SK-N-SH treated with all-trans-retinoic acid at 6 μM for 48 hours (cell line): ENCODE results near the gene ZDHHC17.

Experiments used
- ATAC-seq: fragments of 200-7000 bp; cut with Tn5 transposase; 3 replicates; pipeline ENCODE4 v1.9.1; 2020; ENCODE audit warnings: mild to moderate bottlenecking, moderate library complexity
- ARNTL ChIP-seq: fragments of 450-650 bp; formaldehyde crosslinking; IDR thresholded peaks from 2 replicates; pipeline ENCODE4 v1.5.0; 2020; ENCODE audit warnings: low read depth, mild to moderate bottlenecking, moderate library complexity, borderline replicate concordance
- BACH2 ChIP-seq: fragments of 250-450 bp; sonication (Bioruptor Pico); IDR thresholded peaks from 2 replicates; pipeline ENCODE4 v1.9.0; 2021; ENCODE audit warnings: mild to moderate bottlenecking, borderline replicate concordance
- CREB5 ChIP-seq: fragments of 250-450 bp; sonication (Bioruptor Pico); IDR thresholded peaks from 2 replicates; pipeline ENCODE4 v1.5.1; 2020; ENCODE audit warnings: low read depth, mild to moderate bottlenecking, moderate library complexity
- CSDC2 ChIP-seq: fragments of 250-450 bp; sonication (Bioruptor Pico); IDR thresholded peaks from 2 replicates; pipeline ENCODE4 v1.5.0; 2020; ENCODE audit warnings: mild to moderate bottlenecking, moderate library complexity
- CSRNP3 ChIP-seq: fragments of 250-450 bp; sonication (Bioruptor Pico); IDR thresholded peaks from 2 replicates; pipeline ENCODE4 v1.5.1; 2021; ENCODE audit warnings: mild to moderate bottlenecking, moderate library complexity
- ESRRG ChIP-seq: fragments of 250-450 bp; sonication (Bioruptor Pico); IDR thresholded peaks from 2 replicates; pipeline ENCODE4 v1.6.1; 2021; ENCODE audit warnings: mild to moderate bottlenecking
- GLIS3 ChIP-seq: fragments of 250-450 bp; sonication (Bioruptor Pico); IDR thresholded peaks from 2 replicates; pipeline ENCODE4 v1.5.0; 2020; ENCODE audit warnings: mild to moderate bottlenecking, moderate library complexity
- ISL1 ChIP-seq: fragments of 250-450 bp; sonication (Bioruptor Pico); IDR thresholded peaks from 2 replicates; pipeline ENCODE4 v2.1.2; 2022; ENCODE audit warnings: mild to moderate bottlenecking, moderate library complexity
- OSR1 ChIP-seq: fragments of 250-450 bp; sonication (Bioruptor Pico); IDR thresholded peaks from 2 replicates; pipeline ENCODE4 v1.8.0; 2022; ENCODE audit warnings: moderate library complexity, mild to moderate bottlenecking, inconsistent platforms
- POU6F1 ChIP-seq: fragments of 250-450 bp; sonication (Bioruptor Pico); IDR thresholded peaks from 2 replicates; pipeline ENCODE4 v1.8.0; 2021; ENCODE audit warnings: low read depth, mild to moderate bottlenecking, moderate library complexity, borderline replicate concordance
- PPARA ChIP-seq: fragments of 250-450 bp; sonication (Bioruptor Pico); IDR thresholded peaks from 2 replicates; pipeline ENCODE4 v1.5.0; 2020; ENCODE audit warnings: mild to moderate bottlenecking, borderline replicate concordance
- RARB ChIP-seq: fragments of 250-450 bp; sonication (Bioruptor Pico); IDR thresholded peaks from 2 replicates; pipeline ENCODE4 v1.8.0; 2021; ENCODE audit warnings: mild to moderate bottlenecking, moderate library complexity
- SNAI2 ChIP-seq: fragments of 250-450 bp; sonication (Bioruptor Pico); IDR thresholded peaks from 2 replicates; pipeline ENCODE4 v1.5.0; 2020; ENCODE audit warnings: mild to moderate bottlenecking, moderate library complexity
- TCF4 ChIP-seq: fragments of 250-450 bp; sonication (Bioruptor Pico); IDR thresholded peaks from 2 replicates; pipeline ENCODE4 v1.8.0; 2021; ENCODE audit warnings: mild to moderate bottlenecking, moderate library complexity, borderline replicate concordance
- TOX ChIP-seq: fragments of 250-450 bp; sonication (Bioruptor Pico); IDR thresholded peaks from 2 replicates; pipeline ENCODE4 v1.8.0; 2021; ENCODE audit warnings: mild to moderate bottlenecking, moderate library complexity, borderline replicate concordance
- TSHZ2 ChIP-seq: fragments of 250-450 bp; sonication (Bioruptor Pico); IDR thresholded peaks from 2 replicates; pipeline ENCODE4 v1.5.0; 2020; ENCODE audit warnings: mild to moderate bottlenecking, moderate library complexity
- ZC3H10 ChIP-seq: fragments of 250-450 bp; sonication (Bioruptor Pico); IDR thresholded peaks from 2 replicates; pipeline ENCODE4 v1.5.1; 2021; ENCODE audit warnings: mild to moderate bottlenecking, moderate library complexity
- ZFP3 ChIP-seq: fragments of 250-450 bp; sonication (Bioruptor Pico); IDR thresholded peaks from 2 replicates; pipeline ENCODE4 v1.5.0; 2020; ENCODE audit warnings: mild to moderate bottlenecking, moderate library complexity
- ZFP30 ChIP-seq: fragments of 450-650 bp; formaldehyde crosslinking; IDR thresholded peaks from 2 replicates; pipeline ENCODE4 v1.5.0; 2022; ENCODE audit warnings: mild to moderate bottlenecking, moderate library complexity
- ZNF565 ChIP-seq: fragments of 450-650 bp; formaldehyde crosslinking; conservative IDR thresholded peaks from 2 replicates; pipeline ENCODE4 v1.5.0; 2020; ENCODE audit warnings: low read depth, mild to moderate bottlenecking, moderate library complexity
- ZNF70 ChIP-seq: fragments of 450-650 bp; formaldehyde crosslinking; IDR thresholded peaks from 2 replicates; pipeline ENCODE4 v1.5.0; 2020; ENCODE audit warnings: mild to moderate bottlenecking, moderate library complexity
- ZNF8 ChIP-seq: fragments of 450-650 bp; formaldehyde crosslinking; IDR thresholded peaks from 2 replicates; pipeline ENCODE4 v1.5.0; 2020; ENCODE audit warnings: mild to moderate bottlenecking, moderate library complexity

The ZDHHC17 gene

GRCh38 chr12:76792828-76793227 lies 28.9 kb downstream of the ZDHHC17 start:
- TF ChIP-seq ISL1 (no peak), GLIS3 (CRISPR knock-in tag) (no peak), RARB (CRISPR knock-in tag) (no peak), ZNF565 (CRISPR knock-in tag) (no peak), ZFP30 (CRISPR knock-in tag) (no peak), TCF4 (CRISPR knock-in tag) (no peak)
- no peak for ATAC-seq

GRCh38 chr12:76798864-76799263 lies 34.9 kb downstream of the ZDHHC17 start:
- ATAC-seq = no peak
- no peak for TF ChIP-seq ZFP30 (CRISPR knock-in tag)
- no peak for TF ChIP-seq BACH2 (CRISPR knock-in tag)
- TF ChIP-seq ZC3H10 = no peak
- TF ChIP-seq ARNTL (CRISPR knock-in tag) = no peak
- no peak for TF ChIP-seq POU6F1 (CRISPR knock-in tag)
- TF ChIP-seq ZNF70 (CRISPR knock-in tag) = no peak
- no peak for TF ChIP-seq TCF4 (CRISPR knock-in tag)

- TF ChIP-seq OSR1 (no peak), TOX (CRISPR knock-in tag) (no peak), ISL1 (no peak), ZFP3 (no peak), ZNF565 (CRISPR knock-in tag) (no peak), SNAI2 (CRISPR knock-in tag) (no peak), PPARA (CRISPR knock-in tag) (no peak), CREB5 (CRISPR knock-in tag) (no peak), RARB (CRISPR knock-in tag) (no peak), ESRRG (CRISPR knock-in tag) (no peak), CSRNP3 (no peak), TSHZ2 (CRISPR knock-in tag) (no peak), ZNF8 (no peak)
- no peak for ATAC-seq
Observed at GRCh38 chr12:76799362-76799761, 35.4 kb downstream of the ZDHHC17 start.

- no peak for ATAC-seq
- no peak for TF ChIP-seq TCF4 (CRISPR knock-in tag)
- no peak for TF ChIP-seq CSDC2 (CRISPR knock-in tag)
- no peak for TF ChIP-seq ZFP3
- TF ChIP-seq ZFP30 (CRISPR knock-in tag) = no peak
- TF ChIP-seq ZNF8 = no peak
Observed at GRCh38 chr12:76802060-76802459, 38.1 kb downstream of the ZDHHC17 start.
